ACC112 (cell line): Measurements from ENCODE around the gene LPP.

Experiments used
- H2AFZ ChIP-seq: fragments of 200-600 bp; sonication (generic); one replicate; pipeline ENCODE4 v1.6.0; 2017; ENCODE audit warnings: antibody characterized with exemption, low read length; ENCODE audit not compliant: unreplicated experiment
- H3K27ac ChIP-seq: fragments of 200-600 bp; sonication (generic); 2 replicates; pipeline ENCODE4 v1.5.1; 2014; ENCODE audit warnings: low read depth, mild to moderate bottlenecking, antibody characterized with exemption, low read length, moderate library complexity
- H3K27me3 ChIP-seq: fragments of 200-600 bp; sonication (generic); 2 replicates; pipeline ENCODE4 v1.6.1; 2014; ENCODE audit warnings: mild to moderate bottlenecking, antibody characterized with exemption, low read length, moderate library complexity, mixed read lengths; ENCODE audit not compliant: insufficient read depth
- H3K36me3 ChIP-seq: fragments of 200-600 bp; sonication (generic); 2 replicates; pipeline ENCODE4 v1.6.1; 2016; ENCODE audit warnings: mild to moderate bottlenecking, antibody characterized with exemption, low read length, moderate library complexity, mixed read lengths; ENCODE audit not compliant: insufficient read depth
- H3K4me1 ChIP-seq: fragments of 200-600 bp; sonication (generic); one replicate; pipeline ENCODE4 v1.6.1; 2016; ENCODE audit warnings: low read length, mixed read lengths; ENCODE audit not compliant: insufficient read depth, unreplicated experiment, control insufficient read depth
- H3K4me3 ChIP-seq: fragments of 200-600 bp; sonication (generic); 2 replicates; pipeline ENCODE4 v1.5.1; 2014; ENCODE audit warnings: mild to moderate bottlenecking, low read depth, low read length
- H3K79me2 ChIP-seq: fragments of 200-600 bp; sonication (generic); one replicate; pipeline ENCODE4 v1.6.0; 2016; ENCODE audit warnings: low read length; ENCODE audit not compliant: control insufficient read depth, unreplicated experiment, insufficient read depth

The LPP gene

DNA sequence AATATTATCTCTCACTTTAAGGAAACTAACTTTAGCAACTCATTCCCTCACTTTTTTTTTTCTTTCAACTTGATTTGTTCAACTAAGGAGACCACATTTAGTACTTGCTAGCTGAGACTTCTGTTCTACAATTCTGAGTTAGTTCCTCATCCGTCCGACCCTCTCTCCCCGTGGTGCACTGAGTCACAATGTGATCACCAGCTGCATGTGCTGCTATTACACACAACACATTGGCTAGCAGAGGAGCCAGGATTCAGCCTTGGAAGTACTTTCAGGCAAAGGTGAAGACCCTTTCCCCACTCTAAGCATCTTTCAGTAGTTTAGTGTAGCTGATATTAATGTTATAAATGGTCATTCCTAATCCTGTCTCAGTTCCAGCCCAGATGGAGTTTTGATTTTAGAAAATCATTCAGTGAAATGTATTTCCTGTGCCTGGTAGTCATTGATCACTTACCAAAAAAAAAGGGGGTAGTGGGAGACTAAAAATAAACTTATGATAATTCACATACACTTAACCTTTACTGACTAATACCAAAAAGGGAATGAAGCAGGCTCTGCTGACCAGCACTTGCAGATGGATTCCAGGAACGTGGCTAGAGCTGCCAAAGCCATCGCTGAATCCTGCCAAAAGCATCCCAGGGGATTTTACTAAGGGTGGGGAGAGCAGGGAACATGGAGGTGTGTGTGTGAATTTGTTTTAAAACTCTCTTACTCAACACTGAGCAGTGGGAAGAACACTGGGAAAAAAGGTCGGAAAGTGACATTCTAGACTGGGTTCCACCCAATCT lies 424.8 kb downstream of the LPP start:
- Histone ChIP-seq H3K36me3 (no peaks in the 10 kb centered on the region; the same call in 1 of the 2 replicates), H3K27me3 (no peaks in the 10 kb centered on the region), H2AFZ (no peak overlapping the region), H3K79me2 (no peaks in the 10 kb centered on the region), H3K4me1 (peaks cover 22% of the 10 kb centered on the region), H3K27ac (peak overlapping the region; percentile 87), H3K4me3 (peak overlapping the region; percentile 27; the same call in 1 of the 2 replicates)

DNA sequence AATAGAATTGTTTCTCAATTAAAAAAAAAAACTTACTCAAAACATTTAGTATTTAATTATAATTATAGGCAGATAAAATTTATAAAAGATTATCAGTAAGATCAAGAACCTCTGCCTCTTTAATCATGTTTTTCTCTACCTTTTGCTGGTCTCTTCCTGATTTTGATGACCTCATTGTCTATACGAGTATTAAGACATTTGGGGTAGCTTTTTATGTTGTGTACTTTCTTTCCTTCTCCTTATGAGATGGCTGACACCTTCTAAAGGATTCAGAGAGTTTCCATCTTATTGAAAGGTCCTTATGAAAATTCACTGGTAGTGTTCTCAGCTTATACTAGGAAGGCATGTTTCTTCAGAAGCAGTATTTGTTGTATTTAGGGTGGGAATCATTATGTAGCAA lies 426.3 kb downstream of the LPP start:
- Histone ChIP-seq H3K36me3 (no peaks in the 10 kb centered on the region; the same call in 1 of the 2 replicates), H3K27ac (no peak overlapping the region), H3K4me3 (no peak overlapping the region), H2AFZ (no peak overlapping the region), H3K79me2 (no peaks in the 10 kb centered on the region), H3K4me1 (peaks cover 32% of the 10 kb centered on the region), H3K27me3 (no peaks in the 10 kb centered on the region)

DNA sequence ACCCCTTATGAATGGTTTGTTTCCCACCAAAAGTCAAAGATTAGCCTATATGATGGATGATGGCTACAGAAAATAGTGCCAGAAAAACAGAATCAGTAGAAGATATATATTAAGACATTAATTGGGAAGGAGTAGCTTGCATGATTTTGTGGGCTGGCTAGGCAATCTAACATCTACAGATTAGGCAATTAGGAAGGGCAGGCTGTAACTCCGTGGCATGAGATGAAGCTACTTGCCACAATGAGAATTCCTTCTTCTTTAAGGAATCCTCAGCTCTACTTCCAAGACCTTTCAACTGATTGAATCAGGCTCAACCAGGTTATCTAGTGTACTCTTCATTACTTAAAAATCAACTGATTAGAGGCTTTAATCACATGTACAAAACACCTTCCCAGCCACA lies 426.7 kb downstream of the LPP start:
- Histone ChIP-seq H3K27me3 (no peaks in the 10 kb centered on the region), H2AFZ (no peak overlapping the region), H3K27ac (no peak overlapping the region), H3K4me1 (peaks cover 37% of the 10 kb centered on the region), H3K4me3 (no peak overlapping the region), H3K36me3 (no peaks in the 10 kb centered on the region; the same call in 1 of the 2 replicates), H3K79me2 (no peaks in the 10 kb centered on the region)

DNA sequence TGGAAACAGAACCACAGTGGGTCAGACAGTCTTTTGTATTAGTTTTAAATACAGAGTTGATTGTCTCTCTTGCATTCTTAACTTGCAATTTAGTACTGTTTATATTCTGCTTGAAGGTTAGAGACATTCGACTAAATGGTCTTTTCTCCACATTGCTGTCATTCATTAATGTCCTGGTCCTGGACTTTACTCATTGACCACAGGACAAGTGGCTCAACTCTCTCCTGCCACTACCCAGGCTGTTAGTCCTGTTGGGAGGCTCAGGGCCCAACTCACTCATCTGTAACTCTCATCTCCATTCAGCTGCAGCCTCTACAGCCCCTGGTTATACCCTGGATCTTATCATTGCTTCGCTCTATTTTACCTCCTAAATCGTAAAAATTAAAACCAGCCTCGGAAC lies 427.4 kb downstream of the LPP start:
- H3K27ac ChIP-seq, result no peak overlapping the region
- H2AFZ ChIP-seq, result no peak overlapping the region
- H3K4me3 ChIP-seq, result no peak overlapping the region
- H3K27me3 ChIP-seq, result no peaks in the 10 kb centered on the region
- no peaks in the 10 kb centered on the region for H3K79me2 ChIP-seq
- H3K4me1 ChIP-seq, result peaks cover 40% of the 10 kb centered on the region
- H3K36me3 ChIP-seq, result no peaks in the 10 kb centered on the region; the same call in 1 of the 2 replicates

DNA sequence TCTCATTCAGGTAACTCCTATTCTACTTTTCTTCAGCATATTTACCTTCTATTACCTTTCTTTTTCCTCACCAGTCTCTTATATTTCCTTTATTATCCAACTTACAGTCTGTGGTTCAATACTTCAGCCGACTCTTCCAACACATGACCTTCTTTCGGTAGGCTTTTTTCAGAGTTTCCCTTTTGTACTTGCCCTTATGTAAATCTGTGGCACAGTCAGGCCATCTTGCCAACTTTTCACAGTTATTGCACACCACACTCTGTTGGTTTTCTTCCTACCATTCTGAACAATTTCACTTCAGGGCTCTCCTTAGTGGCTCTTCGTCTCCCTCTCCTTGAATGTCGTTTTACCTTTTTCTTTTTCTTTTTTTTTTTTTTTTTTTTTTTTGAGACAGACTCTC lies 427.8 kb downstream of the LPP start:
- Histone ChIP-seq H3K79me2 (no peaks in the 10 kb centered on the region), H3K4me3 (no peak overlapping the region), H3K27me3 (no peaks in the 10 kb centered on the region), H2AFZ (no peak overlapping the region), H3K4me1 (peaks cover 40% of the 10 kb centered on the region), H3K36me3 (no peaks in the 10 kb centered on the region), H3K27ac (no peak overlapping the region)

DNA sequence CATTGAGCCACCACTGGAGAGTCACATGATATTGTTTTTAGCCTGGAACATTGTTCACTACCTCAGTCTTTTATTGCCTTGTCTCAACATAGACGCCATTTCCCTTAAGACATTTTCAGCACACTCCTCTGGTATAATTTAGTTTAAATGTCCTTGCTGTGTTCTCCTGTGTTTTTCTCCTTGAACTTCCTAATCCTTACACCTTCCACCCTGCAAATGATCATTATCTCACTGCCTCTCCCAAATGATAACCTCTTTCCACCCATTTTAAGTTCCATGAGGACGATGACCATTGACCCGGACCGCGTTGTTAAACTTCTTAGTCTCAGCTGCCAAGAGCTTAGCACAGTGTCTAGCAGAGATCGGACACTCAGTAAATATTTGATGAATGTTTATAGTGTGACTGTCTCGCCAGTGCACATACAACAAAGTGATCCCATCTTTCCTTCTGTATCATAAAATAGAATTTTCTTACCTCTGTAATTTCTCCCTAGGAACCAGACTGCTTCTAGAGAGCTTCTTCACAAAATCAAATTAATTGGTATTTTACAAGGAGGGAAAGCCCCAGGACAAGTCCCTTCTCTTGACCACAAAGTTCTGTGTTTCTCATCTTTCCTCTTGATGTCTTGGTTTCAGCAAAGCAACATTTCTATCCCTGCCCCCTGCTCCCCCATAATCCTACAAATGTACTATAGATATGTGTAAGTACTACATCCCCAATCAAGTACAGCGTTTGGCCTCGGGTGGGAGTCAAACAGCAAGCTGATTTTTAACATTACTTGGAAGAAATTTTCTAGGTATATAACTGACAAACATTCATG lies 429.6 kb downstream of the LPP start:
- peak overlapping the region; percentile 70 for H3K4me3 ChIP-seq
- H2AFZ ChIP-seq, result no peak overlapping the region
- peaks cover 33% of the 10 kb centered on the region for H3K4me1 ChIP-seq
- peak overlapping the region; percentile 78 for H3K27ac ChIP-seq
- no peaks in the 10 kb centered on the region for H3K36me3 ChIP-seq
- no peaks in the 10 kb centered on the region for H3K27me3 ChIP-seq
- H3K79me2 ChIP-seq, result no peaks in the 10 kb centered on the region

DNA sequence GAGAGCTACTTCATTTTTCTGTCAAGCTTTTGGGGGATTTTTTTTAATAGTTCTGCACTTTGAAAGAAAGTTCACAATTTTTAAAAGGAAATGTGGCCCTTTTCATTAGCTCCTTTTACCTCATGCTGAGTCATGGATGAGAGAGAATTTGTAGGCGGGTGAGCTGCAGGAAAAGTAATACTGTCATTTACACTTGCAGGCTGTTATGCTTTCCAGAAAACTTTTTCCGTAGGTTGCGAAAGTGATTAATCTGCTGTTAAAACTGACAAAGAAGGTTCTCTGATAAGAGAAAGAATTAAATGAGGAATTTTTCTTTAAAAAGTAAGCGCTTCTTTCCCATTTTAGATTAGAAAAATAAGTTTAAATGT lies 430.2 kb downstream of the LPP start:
- Histone ChIP-seq H3K27me3 (no peaks in the 10 kb centered on the region), H3K4me1 (peaks cover 27% of the 10 kb centered on the region), H2AFZ (no peak overlapping the region), H3K36me3 (no peaks in the 10 kb centered on the region), H3K4me3 (peak overlapping the region; percentile 70), H3K79me2 (peaks cover 2% of the 10 kb centered on the region), H3K27ac (peak overlapping the region; percentile 78)

DNA sequence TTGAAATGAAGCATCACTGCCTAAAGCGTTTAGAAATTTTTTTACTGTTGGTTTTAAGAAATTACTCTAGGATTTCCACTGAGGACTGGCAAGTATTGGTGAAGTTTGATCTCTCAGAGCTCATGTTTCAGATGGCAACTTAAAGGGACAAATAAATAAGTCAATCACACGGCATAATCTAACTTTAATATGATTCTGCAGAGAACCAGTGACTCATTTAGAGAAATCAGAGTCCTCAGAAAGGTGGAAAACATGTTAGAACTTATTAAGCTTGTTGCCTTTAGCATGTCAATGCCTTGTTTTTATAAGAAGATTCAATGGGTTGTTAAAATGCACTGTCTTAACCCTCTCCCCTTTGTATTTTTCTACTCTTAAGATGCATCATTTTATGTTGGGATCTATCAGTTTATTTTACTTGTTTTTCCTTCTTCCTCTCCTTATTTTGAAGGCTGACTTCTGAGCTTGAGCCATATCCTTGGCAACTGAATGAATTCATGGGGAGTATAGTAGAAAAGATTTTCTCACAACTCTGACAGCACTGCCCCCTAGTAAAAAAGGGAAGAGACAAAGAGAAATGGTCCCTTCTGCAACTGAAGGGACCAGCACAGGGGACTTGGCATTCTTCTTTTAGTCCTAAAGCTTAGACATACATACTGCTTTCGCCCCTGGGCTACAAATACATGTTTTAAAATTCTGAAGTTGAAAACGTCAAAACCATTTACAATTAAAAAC lies 431.2 kb downstream of the LPP start:
- peaks cover 2% of the 10 kb centered on the region for H3K79me2 ChIP-seq
- no peak overlapping the region for H2AFZ ChIP-seq
- H3K4me1 ChIP-seq, result peaks cover 25% of the 10 kb centered on the region
- no peaks in the 10 kb centered on the region for H3K36me3 ChIP-seq
- H3K27ac ChIP-seq, result peak overlapping the region; percentile 78
- H3K27me3 ChIP-seq, result no peaks in the 10 kb centered on the region
- H3K4me3 ChIP-seq, result peak overlapping the region; percentile 70

DNA sequence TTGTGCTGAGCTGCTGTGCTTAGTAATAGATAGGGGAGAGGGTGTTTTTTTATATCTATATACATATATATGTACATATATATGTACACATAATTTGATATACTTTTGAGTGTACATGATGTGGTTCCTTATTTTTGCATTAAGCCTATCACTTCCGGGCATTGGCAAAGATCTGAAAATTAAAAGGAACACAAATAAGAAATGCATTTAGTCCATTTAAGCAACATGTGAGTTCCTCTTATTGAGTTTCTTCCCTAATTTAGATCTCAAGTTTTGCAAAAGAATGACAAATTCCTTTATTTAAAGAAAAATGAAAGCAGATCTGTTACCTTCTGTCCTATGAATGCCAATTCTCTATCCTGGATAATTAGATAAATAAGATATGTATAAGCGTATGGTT lies 435.1 kb downstream of the LPP start:
- Histone ChIP-seq H3K36me3 (no peaks in the 10 kb centered on the region), H3K27ac (no peak overlapping the region), H3K27me3 (no peaks in the 10 kb centered on the region), H3K4me1 (peaks cover 19% of the 10 kb centered on the region), H3K4me3 (no peak overlapping the region), H2AFZ (no peak overlapping the region), H3K79me2 (peaks cover 2% of the 10 kb centered on the region)

DNA sequence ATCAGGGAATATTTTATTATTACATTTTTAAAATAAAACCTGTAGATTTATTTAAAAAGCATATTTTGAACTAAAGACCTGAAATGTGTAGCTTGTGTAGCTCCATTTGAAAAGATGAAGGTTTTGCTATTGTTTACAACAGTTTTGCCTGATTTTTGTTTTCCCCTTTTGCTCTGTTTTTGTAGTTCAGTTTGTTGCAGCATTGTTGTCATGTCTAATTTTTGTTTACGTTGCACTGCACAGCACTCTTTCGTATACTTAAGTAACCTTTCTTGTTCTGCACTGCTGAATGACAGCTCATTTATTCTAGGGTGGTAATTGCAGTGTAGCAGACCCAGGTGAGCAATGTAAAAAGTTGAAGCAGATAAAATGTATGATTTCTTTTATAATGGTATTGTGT lies 435.8 kb downstream of the LPP start:
- Histone ChIP-seq H3K36me3 (no peaks in the 10 kb centered on the region), H3K79me2 (peaks cover 2% of the 10 kb centered on the region), H3K4me1 (peaks cover 23% of the 10 kb centered on the region)

More for the DNA sequence above, 435.8 kb downstream of the LPP start:
- Histone ChIP-seq H3K27me3 (no peaks in the 10 kb centered on the region), H2AFZ (no peak overlapping the region), H3K4me3 (no peak overlapping the region), H3K27ac (no peak overlapping the region)
